ENCODE data around the gene GNA14. TPM values are rescaled to one million over a fixed set of nuclear protein-coding genes. Genes with fewer than 3 reads are reported as not detected.

Gene GNA14
- polyA plus RNA-seq, 4 donors = 0.89 to 3.8 (median 1.7) TPM; not detected in 1

- Histone ChIP-seq H3K4me1 (ENCODE audit: control insufficient read depth in 3 of 3, insufficient read depth in 2 of 3, low read depth in 1 of 3, low read length in 2 of 3) (peaks cover 3 to 10% (median 3%) of the 10 kb centered on the region in 3 donors), H3K4me3 (ENCODE audit: low read depth in 1 of 3, low read length in 3 of 3) (no peak overlapping the region), H3K36me3 (ENCODE audit: control insufficient read depth in 3 of 3, insufficient read depth in 2 of 3, low read depth in 1 of 3, low read length in 3 of 3) (no peaks in the 10 kb centered on the region), H3K27ac (ENCODE audit: low read depth in 1 of 3, low read length in 2 of 3) (peak overlapping the region in 1 of 3 donors; percentile 75), H3K27me3 (ENCODE audit: control insufficient read depth in 3 of 3, insufficient read depth in 3 of 3, low read length in 3 of 3) (no peaks in the 10 kb centered on the region), H3K9me3 (ENCODE audit: control insufficient read depth in 2 of 2, insufficient read depth in 1 of 2, low read depth in 1 of 2, low read length in 1 of 2) (peaks cover 0 to 6% of the 10 kb centered on the region in 2 donors)
- FAIRE-seq = peak; percentile 68
- peak; percentile 92 to 94 for DNase-seq
- WGBS, 3 donors = 19 to 69% (median 53%) methylated on average over 7 of the region's 7 CpGs
Observed at GRCh38 chr9:77392328-77392727, 255.8 kb downstream of the GNA14 start.

- no peak for FAIRE-seq
- WGBS, 3 donors = 31 to 70% (median 39%) methylated on average over 3 of the region's 3 CpGs
Observed at GRCh38 chr9:77391834-77392233, 256.3 kb downstream of the GNA14 start.

GRCh38 chr9:77386187-77386586 lies 261.9 kb downstream of the GNA14 start:
- no peaks in the 10 kb centered on the region for H3K27me3 ChIP-seq (ENCODE audit: control insufficient read depth in 3 of 3, insufficient read depth in 3 of 3, low read length in 3 of 3)
- 24 to 52% (median 40%) methylated on average over 1 of the region's 1 CpG for WGBS, 3 donors
- DNase-seq = no peak

More at GRCh38 chr9:77391834-77392233, 256.3 kb downstream of the GNA14 start:
- DNase-seq = no peak
- H3K4me1 ChIP-seq (ENCODE audit: control insufficient read depth in 3 of 3, insufficient read depth in 2 of 3, low read depth in 1 of 3, low read length in 2 of 3) = peaks cover 3 to 10% (median 3%) of the 10 kb centered on the region in 3 donors
- H3K9me3 ChIP-seq (ENCODE audit: control insufficient read depth in 2 of 2, insufficient read depth in 1 of 2, low read depth in 1 of 2, low read length in 1 of 2) = peaks cover 0 to 6% of the 10 kb centered on the region in 2 donors
- no peak overlapping the region for H3K4me3 ChIP-seq (ENCODE audit: low read depth in 1 of 3, low read length in 3 of 3)
- no peaks in the 10 kb centered on the region for H3K36me3 ChIP-seq (ENCODE audit: control insufficient read depth in 3 of 3, insufficient read depth in 2 of 3, low read depth in 1 of 3, low read length in 3 of 3)
- H3K27ac ChIP-seq (ENCODE audit: low read depth in 1 of 3, low read length in 2 of 3) = peak overlapping the region in 1 of 3 donors; percentile 75
- no peaks in the 10 kb centered on the region for H3K27me3 ChIP-seq (ENCODE audit: control insufficient read depth in 3 of 3, insufficient read depth in 3 of 3, low read length in 3 of 3)

GRCh38 chr9:77384406-77384805 lies 263.7 kb downstream of the GNA14 start:
- DNase-seq (no peak), FAIRE-seq (no peak)
- Histone ChIP-seq H3K36me3 (ENCODE audit: control insufficient read depth in 3 of 3, insufficient read depth in 2 of 3, low read depth in 1 of 3, low read length in 3 of 3) (peaks cover 0 to 5% (median 2%) of the 10 kb centered on the region in 3 donors), H3K27ac (ENCODE audit: low read depth in 1 of 3, low read length in 2 of 3) (no peak overlapping the region), H3K4me1 (ENCODE audit: control insufficient read depth in 3 of 3, insufficient read depth in 2 of 3, low read depth in 1 of 3, low read length in 2 of 3) (no peaks in the 10 kb centered on the region), H3K4me3 (ENCODE audit: low read depth in 1 of 3, low read length in 3 of 3) (no peak overlapping the region), H3K9me3 (ENCODE audit: control insufficient read depth in 2 of 2, insufficient read depth in 1 of 2, low read depth in 1 of 2, low read length in 1 of 2) (no peaks in the 10 kb centered on the region), H3K27me3 (ENCODE audit: control insufficient read depth in 3 of 3, insufficient read depth in 3 of 3, low read length in 3 of 3) (no peaks in the 10 kb centered on the region)

More at GRCh38 chr9:77386187-77386586, 261.9 kb downstream of the GNA14 start:
- no peak for FAIRE-seq
- no peak overlapping the region for H3K27ac ChIP-seq (ENCODE audit: low read depth in 1 of 3, low read length in 2 of 3)
- H3K9me3 ChIP-seq (ENCODE audit: control insufficient read depth in 2 of 2, insufficient read depth in 1 of 2, low read depth in 1 of 2, low read length in 1 of 2) = no peaks in the 10 kb centered on the region
- no peaks in the 10 kb centered on the region for H3K4me1 ChIP-seq (ENCODE audit: control insufficient read depth in 3 of 3, insufficient read depth in 2 of 3, low read depth in 1 of 3, low read length in 2 of 3)
- H3K4me3 ChIP-seq (ENCODE audit: low read depth in 1 of 3, low read length in 3 of 3) = no peak overlapping the region
- H3K36me3 ChIP-seq (ENCODE audit: control insufficient read depth in 3 of 3, insufficient read depth in 2 of 3, low read depth in 1 of 3, low read length in 3 of 3) = peaks cover 0 to 2% (median 0%) of the 10 kb centered on the region in 3 donors

GRCh38 chr9:77375956-77376532 lies 272.1 kb downstream of the GNA14 start:
- H3K4me1 ChIP-seq (ENCODE audit: control insufficient read depth in 3 of 3, insufficient read depth in 2 of 3, low read depth in 1 of 3, low read length in 2 of 3) = no peaks in the 10 kb centered on the region
- no peaks in the 10 kb centered on the region for H3K27me3 ChIP-seq (ENCODE audit: control insufficient read depth in 3 of 3, insufficient read depth in 3 of 3, low read length in 3 of 3)
- WGBS, 3 donors = 96 to 99% (median 98%) methylated on average over 6 of the region's 6 CpGs
- H3K36me3 ChIP-seq (ENCODE audit: control insufficient read depth in 3 of 3, insufficient read depth in 2 of 3, low read depth in 1 of 3, low read length in 3 of 3) = peaks cover 0 to 4% (median 4%) of the 10 kb centered on the region in 3 donors
- no peak overlapping the region for H3K4me3 ChIP-seq (ENCODE audit: low read depth in 1 of 3, low read length in 3 of 3)
- no peak for FAIRE-seq
- no peak for DNase-seq
- no peaks in the 10 kb centered on the region for H3K9me3 ChIP-seq (ENCODE audit: control insufficient read depth in 2 of 2, insufficient read depth in 1 of 2, low read depth in 1 of 2, low read length in 1 of 2)
- no peak overlapping the region for H3K27ac ChIP-seq (ENCODE audit: low read depth in 1 of 3, low read length in 2 of 3)

GRCh38 chr9:77374266-77374665 lies 273.9 kb downstream of the GNA14 start:
- no peaks in the 10 kb centered on the region for H3K27me3 ChIP-seq (ENCODE audit: control insufficient read depth in 3 of 3, insufficient read depth in 3 of 3, low read length in 3 of 3)
- no peaks in the 10 kb centered on the region for H3K4me1 ChIP-seq (ENCODE audit: control insufficient read depth in 3 of 3, insufficient read depth in 2 of 3, low read depth in 1 of 3, low read length in 2 of 3)
- peaks cover 2 to 11% (median 3%) of the 10 kb centered on the region in 3 donors for H3K36me3 ChIP-seq (ENCODE audit: control insufficient read depth in 3 of 3, insufficient read depth in 2 of 3, low read depth in 1 of 3, low read length in 3 of 3)
- H3K4me3 ChIP-seq (ENCODE audit: low read depth in 1 of 3, low read length in 3 of 3) = no peak overlapping the region
- H3K9me3 ChIP-seq (ENCODE audit: control insufficient read depth in 2 of 2, insufficient read depth in 1 of 2, low read depth in 1 of 2, low read length in 1 of 2) = no peaks in the 10 kb centered on the region
- WGBS, 3 donors = 96 to 98% (median 98%) methylated on average over 3 of the region's 3 CpGs
- no peak overlapping the region for H3K27ac ChIP-seq (ENCODE audit: low read depth in 1 of 3, low read length in 2 of 3)
- FAIRE-seq = no peak
- no peak for DNase-seq

All from small intestine (tissue), 7 donors.